Endodermal cell (in vitro differentiated cells): Measurements from ENCODE around the gene LRP1-AS. TPM values are rescaled to one million over a fixed set of nuclear protein-coding genes. Genes with fewer than 3 reads are reported as not detected.

ENCODE experiments used
- DNase-seq: peaks from one replicate; pipeline ENCODE4 v3.0.0-alpha.2; 2017
- H3K27ac ChIP-seq: 2 replicates; pipeline ENCODE4 v1.5.1; 2013; ENCODE audit warnings: mild to moderate bottlenecking, low read depth, low read length, moderate library complexity
- H3K27me3 ChIP-seq: 2 replicates; pipeline ENCODE4 v1.6.1; 2013; ENCODE audit warnings: mild to moderate bottlenecking, low read length, moderate library complexity; ENCODE audit not compliant: insufficient read depth, control insufficient read depth, poor library complexity, severe bottlenecking
- H3K36me3 ChIP-seq: 2 replicates; pipeline ENCODE4 v1.7.0; 2013; ENCODE audit warnings: mild to moderate bottlenecking, low read length, moderate library complexity; ENCODE audit not compliant: control insufficient read depth, insufficient read depth
- H3K4me1 ChIP-seq: one replicate; pipeline ENCODE4 v1.7.0; 2013; ENCODE audit warnings: low read length; ENCODE audit not compliant: control insufficient read depth, insufficient read depth
- H3K4me3 ChIP-seq: 2 replicates; pipeline ENCODE4 v1.5.1; 2013; ENCODE audit warnings: mild to moderate bottlenecking, low read length, moderate library complexity
- H3K9ac ChIP-seq: 2 replicates; pipeline ENCODE4 v1.6.1; 2013; ENCODE audit warnings: mild to moderate bottlenecking, low read length, moderate library complexity; ENCODE audit not compliant: poor library complexity, severe bottlenecking; ENCODE audit errors: extremely low read depth
- H3K9me3 ChIP-seq: 2 replicates; pipeline ENCODE4 v1.6.1; 2013; ENCODE audit warnings: mild to moderate bottlenecking, low read length, moderate library complexity; ENCODE audit not compliant: control insufficient read depth
- H3K27ac Mint-ChIP-seq: 2 replicates; pipeline ENCODE4 v1.8.0; 2020; ENCODE audit warnings: mixed read lengths
- H3K27me3 Mint-ChIP-seq: 2 replicates; pipeline ENCODE4 v1.8.0; 2021; ENCODE audit warnings: mild to moderate bottlenecking, mixed read lengths; ENCODE audit not compliant: insufficient read depth
- H3K36me3 Mint-ChIP-seq: 2 replicates; pipeline ENCODE4 v1.8.0; 2020; ENCODE audit warnings: low read depth, mixed read lengths
- H3K4me1 Mint-ChIP-seq: 2 replicates; pipeline ENCODE4 v1.8.0; 2020; ENCODE audit warnings: mixed read lengths
- H3K4me3 Mint-ChIP-seq: 2 replicates; pipeline ENCODE4 v1.8.0; 2020; ENCODE audit warnings: mild to moderate bottlenecking, moderate library complexity, mixed read lengths
- H3K9me3 Mint-ChIP-seq: 2 replicates; pipeline ENCODE4 v1.8.0; 2020; ENCODE audit warnings: mild to moderate bottlenecking, mixed read lengths
- WGBS, 2 experiments: methylation state at CpG; one replicate each; pipeline versions ENCODE4 v1.1.5 to v1.1.7; 2013; ENCODE audit warnings: missing lambda C conversion rate in 2 of 2, mixed read lengths in 1 of 2; ENCODE audit not compliant: insufficient coverage in 1 of 2, insufficient read length in 1 of 2; 5-methylcytosine and 5-hydroxymethylcytosine counted together
- total RNA-seq, 2 donors: library from RNA; stranded (reverse); fragmentation: NEBNext Ultra II Directional in 1 of 2; extraction: Animal tissue kit (Norgen Biotek cat#: 25700) in 1 of 2; gene quantifications; 2 replicates in 1 of 2; 3 replicates in 1 of 2; pipeline ENCODE4 v1.2.1, GENCODE V29; 2021
- TF ChIP-seq, protein P1 (sequence below): fragments of 200-600 bp; sonication (generic); conservative IDR thresholded peaks from 2 replicates; pipeline ENCODE4 v1.5.0; 2021; ENCODE audit warnings: antibody characterized with exemption, mild to moderate bottlenecking

LRP1-AS gene
- total RNA-seq, 2 donors from 2014 or later = not detected

DNA sequence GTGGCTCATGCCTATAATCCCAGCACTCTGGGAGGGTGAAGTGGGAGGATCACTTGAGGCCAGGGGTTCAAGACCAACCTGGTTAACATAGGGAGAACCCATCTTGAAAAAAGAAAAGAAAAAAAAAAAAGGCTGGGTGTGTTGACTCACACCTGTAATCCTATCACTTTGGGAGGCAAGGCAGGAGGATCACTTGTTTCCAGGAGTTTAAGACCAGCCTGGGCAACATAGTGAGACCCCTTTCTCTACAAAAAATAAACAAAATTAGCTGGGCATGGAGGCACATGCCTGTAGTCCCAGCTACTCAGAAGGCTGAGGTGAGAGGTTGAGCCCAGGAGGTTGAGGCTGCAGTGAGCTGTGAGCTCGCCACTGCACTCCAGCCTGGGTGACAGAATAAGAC, 23.0 kb upstream of the LRP1-AS start:
- Histone ChIP-seq H3K4me1 (no peaks in the 10 kb centered on the region), H3K4me3 (no peak overlapping the region), H3K36me3 (peaks cover 50% of the 10 kb centered on the region), H3K9ac (no peak overlapping the region), H3K27me3 (no peaks in the 10 kb centered on the region), H3K9me3 (no peaks in the 10 kb centered on the region), H3K27ac (no peak overlapping the region)
- no peaks in the 10 kb centered on the region for H3K27me3 Mint-ChIP-seq
- no peaks in the 10 kb centered on the region for H3K4me1 Mint-ChIP-seq
- H3K36me3 Mint-ChIP-seq = peaks cover 55% of the 10 kb centered on the region
- DNase-seq = no peak
- H3K27ac Mint-ChIP-seq = no peak overlapping the region
- no peaks in the 10 kb centered on the region for H3K9me3 Mint-ChIP-seq
- TF ChIP-seq, protein P1, sequence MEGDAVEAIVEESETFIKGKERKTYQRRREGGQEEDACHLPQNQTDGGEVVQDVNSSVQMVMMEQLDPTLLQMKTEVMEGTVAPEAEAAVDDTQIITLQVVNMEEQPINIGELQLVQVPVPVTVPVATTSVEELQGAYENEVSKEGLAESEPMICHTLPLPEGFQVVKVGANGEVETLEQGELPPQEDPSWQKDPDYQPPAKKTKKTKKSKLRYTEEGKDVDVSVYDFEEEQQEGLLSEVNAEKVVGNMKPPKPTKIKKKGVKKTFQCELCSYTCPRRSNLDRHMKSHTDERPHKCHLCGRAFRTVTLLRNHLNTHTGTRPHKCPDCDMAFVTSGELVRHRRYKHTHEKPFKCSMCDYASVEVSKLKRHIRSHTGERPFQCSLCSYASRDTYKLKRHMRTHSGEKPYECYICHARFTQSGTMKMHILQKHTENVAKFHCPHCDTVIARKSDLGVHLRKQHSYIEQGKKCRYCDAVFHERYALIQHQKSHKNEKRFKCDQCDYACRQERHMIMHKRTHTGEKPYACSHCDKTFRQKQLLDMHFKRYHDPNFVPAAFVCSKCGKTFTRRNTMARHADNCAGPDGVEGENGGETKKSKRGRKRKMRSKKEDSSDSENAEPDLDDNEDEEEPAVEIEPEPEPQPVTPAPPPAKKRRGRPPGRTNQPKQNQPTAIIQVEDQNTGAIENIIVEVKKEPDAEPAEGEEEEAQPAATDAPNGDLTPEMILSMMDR = no peak
- 94 to 100% methylated on average over 1 of the region's 1 CpG for WGBS, 2 experiments
- H3K4me3 Mint-ChIP-seq = no peak overlapping the region

DNA sequence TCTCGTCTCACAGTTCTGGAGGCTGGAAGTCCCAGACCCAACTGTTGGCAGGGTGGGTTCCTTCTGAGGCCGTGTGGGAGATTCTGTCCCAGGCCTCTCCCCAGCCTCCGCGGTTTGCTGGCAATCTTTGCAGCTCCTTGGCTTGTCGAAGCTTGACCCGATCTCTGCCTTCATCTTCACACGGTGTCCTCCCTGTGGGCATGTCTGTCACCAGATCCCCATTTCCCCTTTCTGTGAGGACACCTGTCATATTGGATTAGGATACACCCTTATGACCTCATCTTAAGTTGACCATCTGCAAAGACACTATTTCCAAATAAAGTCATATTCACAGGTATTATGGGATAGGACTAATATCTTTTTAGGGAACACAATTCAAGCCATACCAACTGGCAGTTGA, 22.6 kb upstream of the LRP1-AS start:
- Mint-ChIP-seq H3K27me3 (no peaks in the 10 kb centered on the region), H3K4me1 (no peaks in the 10 kb centered on the region), H3K36me3 (peaks cover 57% of the 10 kb centered on the region), H3K9me3 (no peaks in the 10 kb centered on the region), H3K27ac (no peak overlapping the region), H3K4me3 (no peak overlapping the region)
- H3K9ac ChIP-seq = no peak overlapping the region
- H3K9me3 ChIP-seq = no peaks in the 10 kb centered on the region
- peaks cover 52% of the 10 kb centered on the region for H3K36me3 ChIP-seq
- TF ChIP-seq, protein P1 = no peak
- no peaks in the 10 kb centered on the region for H3K27me3 ChIP-seq
- 92 to 99% methylated on average over 7 of the region's 7 CpGs for WGBS, 2 experiments
- H3K4me3 ChIP-seq = no peak overlapping the region
- no peak for DNase-seq
- no peaks in the 10 kb centered on the region for H3K4me1 ChIP-seq
- H3K27ac ChIP-seq = no peak overlapping the region

DNA sequence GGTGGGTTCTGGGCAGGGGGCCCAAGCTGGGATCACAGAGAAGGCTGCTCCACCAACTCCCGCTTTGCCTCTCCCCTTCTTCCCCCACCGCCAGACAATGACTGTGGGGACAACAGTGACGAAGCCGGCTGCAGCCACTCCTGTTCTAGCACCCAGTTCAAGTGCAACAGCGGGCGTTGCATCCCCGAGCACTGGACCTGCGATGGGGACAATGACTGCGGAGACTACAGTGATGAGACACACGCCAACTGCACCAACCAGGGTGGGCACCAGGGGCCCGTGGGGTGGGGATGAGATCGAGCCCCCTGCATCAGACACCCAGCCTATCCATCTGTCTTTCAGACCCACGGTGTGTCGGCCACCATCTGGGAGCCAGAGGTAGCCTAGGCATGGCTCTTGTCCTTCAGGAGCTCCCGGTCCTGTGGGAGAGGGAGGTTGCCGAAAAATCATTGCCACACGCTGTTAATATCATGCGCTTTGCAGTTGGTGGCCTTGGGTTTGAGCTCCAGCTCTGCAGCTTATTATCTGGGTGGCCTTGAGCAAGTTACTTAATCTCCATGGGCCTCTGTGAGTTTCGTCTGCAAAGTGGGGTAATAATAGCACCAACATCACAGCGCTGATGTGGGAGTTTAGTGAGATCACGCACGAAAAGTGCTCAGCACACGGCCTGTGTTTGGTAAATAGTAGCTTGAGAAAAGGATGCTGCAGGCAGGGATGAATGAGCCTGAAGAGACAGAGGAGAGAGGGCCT, 21.8 kb upstream of the LRP1-AS start:
- no peaks in the 10 kb centered on the region for H3K4me1 Mint-ChIP-seq
- H3K27me3 ChIP-seq = no peaks in the 10 kb centered on the region
- H3K36me3 Mint-ChIP-seq = peaks cover 62% of the 10 kb centered on the region
- no peaks in the 10 kb centered on the region for H3K9me3 ChIP-seq
- H3K27me3 Mint-ChIP-seq = no peaks in the 10 kb centered on the region
- H3K4me3 Mint-ChIP-seq = no peak overlapping the region
- DNase-seq = no peak
- H3K9me3 Mint-ChIP-seq = no peaks in the 10 kb centered on the region
- 95 to 99% methylated on average over 17 to 23 of the region's 23 CpGs for WGBS, 2 experiments
- peaks cover 59% of the 10 kb centered on the region for H3K36me3 ChIP-seq
- no peak overlapping the region for H3K27ac Mint-ChIP-seq
- no peak overlapping the region for H3K4me3 ChIP-seq
- TF ChIP-seq, protein P1 = no peak
- no peak overlapping the region for H3K27ac ChIP-seq
- H3K4me1 ChIP-seq = no peaks in the 10 kb centered on the region
- no peak overlapping the region for H3K9ac ChIP-seq
